GM18520 (cell line): ENCODE measurements around the gene BSND.

Experiments used
- ATAC-seq: cut with Tn5 transposase; IDR thresholded peaks from one replicate; pipeline ENCODE4 v1.9.1; 2021; ENCODE audit not compliant: unreplicated experiment

BSND gene

DNA sequence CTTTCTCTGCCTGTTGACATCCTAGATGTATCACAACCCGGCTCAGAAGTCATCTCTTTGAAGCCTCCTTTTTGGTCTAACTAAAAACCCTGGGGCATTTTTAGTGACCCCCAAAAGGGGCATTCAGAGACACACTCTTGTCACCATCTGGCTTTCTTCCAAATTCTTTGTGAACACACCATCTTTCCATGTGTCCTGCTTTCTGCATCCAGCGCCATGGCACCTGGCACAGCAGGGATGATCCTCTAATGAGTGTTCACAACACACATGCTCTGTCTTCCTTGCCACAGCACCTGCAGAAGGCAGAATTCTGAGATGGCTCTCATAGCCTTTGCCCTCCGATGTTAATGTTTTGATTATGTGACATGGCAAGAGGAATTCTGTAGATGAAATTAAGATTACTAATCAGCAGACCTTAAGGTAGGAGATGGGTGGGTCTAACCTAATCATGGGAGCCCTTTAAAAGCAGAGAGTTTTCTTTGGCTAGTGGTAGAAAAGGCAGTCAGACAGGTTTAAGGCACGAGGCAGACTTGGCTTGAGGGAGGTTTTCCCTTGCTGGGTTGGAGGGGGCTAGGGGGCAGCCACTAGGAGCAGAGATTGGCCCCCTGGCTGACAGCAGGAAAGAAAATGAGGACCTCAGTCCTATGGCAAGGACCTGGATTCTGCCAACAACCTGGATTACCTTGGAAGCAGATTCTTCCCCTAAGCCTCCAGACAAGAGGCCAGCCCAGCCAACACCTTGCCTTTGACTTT, 23.2 kb upstream of the BSND start:
- no peak for ATAC-seq

GRCh38 chr1:54976747-54977146, 22.0 kb upstream of the BSND start:
- no peak for ATAC-seq

- no peak for ATAC-seq
Observed at GRCh38 chr1:54977533-54978297, 21.0 kb upstream of the BSND start.

DNA sequence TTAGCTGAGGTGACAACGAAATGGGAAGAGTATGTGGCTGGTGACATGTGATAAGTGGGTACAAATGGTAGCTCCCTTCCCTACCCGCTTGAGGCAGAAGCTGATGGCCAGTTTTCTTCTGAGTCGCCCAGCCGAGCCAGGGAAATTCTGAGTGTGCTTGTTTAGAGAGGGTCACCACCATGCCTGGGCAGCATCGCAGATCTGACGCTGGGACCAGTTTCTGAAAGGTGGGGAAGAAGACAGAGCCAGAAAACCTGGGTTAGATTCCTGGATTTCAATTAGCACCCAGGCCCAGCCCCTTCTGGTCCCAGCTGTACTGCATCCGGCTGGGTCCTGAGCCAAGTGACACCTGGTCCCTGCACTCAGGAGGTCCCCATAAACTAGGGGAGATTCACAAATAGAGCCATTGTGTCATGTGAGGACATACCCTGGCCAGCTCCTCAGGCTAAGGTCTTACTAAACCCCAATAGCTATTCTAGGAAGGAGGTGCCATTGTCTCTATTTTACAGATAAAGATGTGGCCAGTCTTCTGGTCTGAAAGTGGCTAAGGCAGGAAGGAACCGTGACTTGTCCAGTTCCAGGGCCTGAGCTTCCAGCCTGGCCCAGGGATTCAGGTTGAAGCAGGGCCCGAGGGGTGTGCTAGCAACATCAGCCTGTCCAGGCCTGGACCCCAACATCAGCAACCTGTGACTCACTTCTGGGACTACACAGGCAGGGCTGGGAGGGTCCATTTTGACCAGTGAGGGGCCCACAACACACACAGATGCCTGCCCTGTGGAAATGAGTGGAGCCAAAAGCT, 20.0 kb upstream of the BSND start:
- no peak for ATAC-seq

GRCh38 chr1:54979327-54979891, 19.3 kb upstream of the BSND start:
- no peak for ATAC-seq

- ATAC-seq, result no peak
Observed at GRCh38 chr1:54980046-54980527, 18.6 kb upstream of the BSND start.

GRCh38 chr1:54980528-54981241, 18.0 kb upstream of the BSND start, which contains the start of gene TMEM61:
Gene TMEM61 (plus strand): TSS chr1:54980628. CDS start chr1:54981066, 438 bp downstream.
- no peak for ATAC-seq

- ATAC-seq, result no peak
Observed at GRCh38 chr1:54981466-54981865, 17.3 kb upstream of the BSND start.

- ATAC-seq, result no peak
Observed at GRCh38 chr1:54982739-54983138, 16.0 kb upstream of the BSND start.

DNA sequence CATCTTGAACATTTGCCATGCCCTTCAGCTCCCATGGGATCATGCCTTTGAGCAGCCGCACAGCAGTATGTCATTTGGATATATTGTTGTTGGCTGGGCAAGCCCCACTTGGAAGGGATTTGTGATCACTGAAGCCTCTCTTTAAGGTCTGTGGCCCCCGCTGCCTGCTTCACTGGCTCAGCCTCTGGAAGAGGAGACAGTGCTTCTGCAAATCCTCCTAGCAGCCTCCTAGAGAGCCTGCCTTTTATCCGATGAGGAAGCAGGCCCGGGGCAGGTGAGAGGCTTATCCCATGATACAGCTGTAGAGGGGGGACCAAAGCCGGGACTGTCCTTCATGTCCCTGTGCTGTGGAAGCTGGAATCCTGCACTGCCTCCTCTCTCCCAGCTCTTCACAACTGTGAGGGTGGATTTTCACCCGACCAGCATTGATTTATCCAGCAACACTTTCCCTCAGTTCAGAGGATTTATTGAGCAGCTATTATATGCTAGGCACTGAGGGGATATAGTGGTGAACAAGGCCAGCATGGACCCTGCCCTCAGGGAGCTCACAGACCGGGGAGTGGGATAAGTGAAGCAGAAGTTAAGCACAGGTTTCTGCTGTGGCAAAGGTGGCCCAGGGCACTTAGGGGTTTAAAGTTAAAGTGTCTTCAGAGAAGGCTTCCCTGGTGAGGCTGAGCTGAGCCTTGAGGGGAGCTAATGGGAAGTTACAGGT, 14.4 kb upstream of the BSND start:
- no peak for ATAC-seq

DNA sequence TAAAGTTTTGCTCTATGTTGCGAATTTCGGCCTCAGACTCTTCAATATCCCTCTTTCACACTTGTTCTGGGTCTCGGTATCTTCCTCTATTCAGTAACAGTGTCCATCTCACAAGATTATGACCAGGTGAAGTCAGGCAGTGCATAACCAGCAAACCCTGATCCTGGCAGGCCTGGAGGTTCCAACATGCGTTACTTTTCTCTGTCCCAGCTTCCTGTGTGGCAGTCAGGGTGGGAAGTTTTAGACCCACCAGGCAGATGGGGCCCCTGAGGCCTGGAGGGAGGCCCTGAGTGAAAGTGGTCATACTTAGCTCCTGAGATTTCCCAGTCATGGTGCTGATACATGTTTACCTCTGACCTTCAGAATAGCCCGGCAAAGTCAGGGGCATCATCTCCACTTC, 13.2 kb upstream of the BSND start:
- no peak for ATAC-seq

DNA sequence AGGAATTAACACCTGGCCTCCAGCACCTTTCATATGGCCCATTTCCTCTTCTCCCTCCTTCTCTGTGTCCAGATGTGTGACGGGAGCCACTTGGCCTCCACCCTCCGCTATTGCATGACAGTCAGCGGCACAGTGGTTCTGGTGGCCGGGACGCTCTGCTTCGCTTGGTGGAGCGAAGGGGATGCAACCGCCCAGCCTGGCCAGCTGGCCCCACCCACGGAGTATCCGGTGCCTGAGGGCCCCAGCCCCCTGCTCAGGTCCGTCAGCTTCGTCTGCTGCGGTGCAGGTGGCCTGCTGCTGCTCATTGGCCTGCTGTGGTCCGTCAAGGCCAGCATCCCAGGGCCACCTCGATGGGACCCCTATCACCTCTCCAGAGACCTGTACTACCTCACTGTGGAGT, 12.7 kb upstream of the BSND start:
- ATAC-seq, result no peak

DNA sequence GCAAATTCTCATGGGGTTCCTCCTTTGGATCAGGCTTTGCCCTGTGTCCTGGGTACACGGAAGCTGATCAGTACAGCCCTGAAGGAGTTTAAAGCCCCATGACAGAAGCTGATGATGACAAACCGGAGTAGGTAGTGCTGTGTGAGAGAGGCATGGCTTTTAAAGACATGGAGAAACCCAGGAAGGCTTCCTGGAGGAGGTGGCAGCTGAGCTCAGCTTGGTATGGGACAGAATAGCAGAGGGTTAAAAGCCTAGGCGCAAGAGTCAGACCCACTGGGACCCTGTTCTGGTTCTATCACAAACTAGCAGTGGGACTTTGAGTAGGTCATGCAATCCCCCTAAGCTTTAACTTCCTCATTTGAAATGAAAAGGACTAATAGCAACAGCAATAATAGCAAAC, 12.2 kb upstream of the BSND start:
- no peak for ATAC-seq

DNA sequence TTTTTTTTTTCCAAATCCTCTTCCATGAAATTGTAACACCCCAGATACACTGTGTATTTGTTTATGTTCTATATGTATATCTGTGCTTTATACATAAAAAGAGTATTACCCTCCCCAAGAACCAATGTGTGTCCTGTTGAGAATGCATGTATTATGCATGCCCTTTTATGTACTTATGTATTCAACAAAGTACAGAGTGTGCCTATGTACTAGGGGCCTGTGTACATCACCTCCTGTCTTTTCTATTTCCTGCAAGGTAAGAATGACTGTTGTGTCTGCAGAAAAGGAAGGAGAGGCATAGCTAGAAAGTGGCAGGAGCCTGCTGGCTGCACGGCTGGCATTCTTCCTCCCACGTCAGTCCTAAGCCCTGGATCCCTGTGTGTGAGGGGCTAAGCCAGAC, 11.3 kb upstream of the BSND start:
- ATAC-seq, result no peak

GRCh38 chr1:54987919-54988705, 10.6 kb upstream of the BSND start:
- no peak for ATAC-seq

GRCh38 chr1:54988975-54989374, 9.8 kb upstream of the BSND start:
- no peak for ATAC-seq

DNA sequence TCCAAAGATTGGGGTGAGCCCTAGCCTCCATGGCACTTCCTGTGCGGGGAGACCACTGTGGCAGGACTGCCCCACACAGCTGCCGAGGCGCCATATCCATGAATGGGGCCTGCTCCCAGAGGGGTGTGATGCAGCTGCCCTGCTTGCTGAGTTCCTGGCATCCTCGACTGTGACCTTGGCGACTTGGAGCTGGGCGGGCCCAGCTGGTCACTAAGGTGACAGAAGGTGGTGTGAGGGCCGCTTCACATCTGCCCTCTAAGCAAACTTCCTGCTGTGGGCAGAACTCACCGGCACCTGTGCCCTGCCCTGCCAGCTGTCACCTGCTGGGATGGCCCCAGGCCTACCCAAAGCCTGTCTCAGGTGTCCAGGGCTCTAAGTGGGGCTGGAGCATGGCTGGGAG, 9.3 kb upstream of the BSND start:
- no peak for ATAC-seq

- no peak for ATAC-seq
Observed at GRCh38 chr1:54989968-54990810, 8.5 kb upstream of the BSND start.
